NCI-H1105 treated with DMSO at 0.1 percent for 48 hours (cell line): ENCODE data around the gene OR51A7.
"Not testable (repeated sequence)": the region's sequence is repeated elsewhere in the genome, so short reads cannot be mapped to it uniquely, and the experiment has no call there.

ENCODE experiments used
- DNase-seq: peaks from one replicate; lab custom pipeline; 2025; lab: John Stamatoyannopoulos, UW

OR51A7 gene, protein sequence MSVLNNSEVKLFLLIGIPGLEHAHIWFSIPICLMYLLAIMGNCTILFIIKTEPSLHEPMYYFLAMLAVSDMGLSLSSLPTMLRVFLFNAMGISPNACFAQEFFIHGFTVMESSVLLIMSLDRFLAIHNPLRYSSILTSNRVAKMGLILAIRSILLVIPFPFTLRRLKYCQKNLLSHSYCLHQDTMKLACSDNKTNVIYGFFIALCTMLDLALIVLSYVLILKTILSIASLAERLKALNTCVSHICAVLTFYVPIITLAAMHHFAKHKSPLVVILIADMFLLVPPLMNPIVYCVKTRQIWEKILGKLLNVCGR

DNA sequence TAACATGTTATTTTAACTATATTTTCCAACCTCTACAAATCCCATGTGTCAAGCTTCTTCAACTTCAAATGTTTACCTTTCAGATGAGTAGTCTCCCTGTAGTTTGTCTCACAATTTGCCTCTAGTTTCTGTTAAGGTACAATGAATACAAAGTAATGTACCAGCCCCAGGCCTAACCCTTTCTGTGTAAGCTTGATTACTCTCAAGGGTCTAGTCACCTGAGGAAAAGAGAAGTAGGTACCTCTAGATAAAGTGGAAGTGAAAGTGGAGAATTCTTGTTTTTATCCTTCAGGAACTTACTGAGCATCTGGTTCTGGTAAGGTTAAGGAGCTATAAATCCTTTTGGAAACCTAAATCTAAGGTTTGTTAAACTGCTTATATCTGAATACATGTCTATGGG is at the start of gene OR51A7:
OR51A7 (plus strand) TSS at position 300 of the 400 bp plus-strand sequence. CDS start 3,587 bp downstream, outside the sequence.
- DNase-seq: no peak

- DNase-seq: not testable (repeated sequence)
Measured at GRCh38 chr11:4854286-4854685, 49.3 kb upstream of the OR51A7 start.

- DNase-seq: no peak
Measured at GRCh38 chr11:4862447-4863236, 40.9 kb upstream of the OR51A7 start.

DNA sequence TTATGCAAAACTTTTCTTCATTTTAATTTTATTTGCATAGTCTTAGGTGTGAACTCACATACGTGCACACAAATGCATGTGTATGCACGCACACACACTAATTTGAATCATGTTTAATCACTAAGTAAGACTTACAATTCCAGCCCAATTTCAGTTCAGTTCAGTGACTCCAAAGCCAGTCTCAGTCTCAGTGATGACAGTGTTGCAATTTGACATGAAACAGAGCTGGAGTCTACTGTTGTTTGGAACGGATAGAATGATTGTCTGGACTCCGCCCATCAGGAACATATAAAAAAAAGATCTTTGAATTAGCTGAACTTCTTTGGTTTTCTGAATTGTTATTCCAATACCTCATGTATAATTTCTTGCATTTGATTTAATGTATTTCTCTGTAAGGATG is 39.7 kb upstream of the OR51A7 start:
- no peak for DNase-seq

GRCh38 chr11:4865855-4866254 is 37.7 kb upstream of the OR51A7 start:
- no peak for DNase-seq

DNA sequence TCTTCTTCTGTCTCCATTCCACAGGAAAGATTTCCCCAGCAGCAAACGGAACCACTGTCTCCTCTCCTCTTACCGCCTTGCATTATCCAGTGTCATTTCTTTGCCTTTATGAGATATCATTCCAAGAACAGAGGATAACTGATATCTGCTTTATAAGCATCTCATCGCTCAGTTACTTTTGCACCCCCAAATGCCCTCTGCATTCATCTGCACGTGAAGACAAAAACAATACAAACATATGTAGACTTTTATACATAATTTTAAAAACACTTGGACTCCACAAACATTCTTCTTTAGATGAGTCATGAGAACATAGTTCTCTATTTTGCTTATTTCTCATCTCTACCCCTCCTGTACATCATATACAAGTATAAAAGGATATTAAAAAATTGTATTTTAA is 22.4 kb upstream of the OR51A7 start:
- DNase-seq: no peak

- DNase-seq: no peak
Measured at GRCh38 chr11:4881860-4882500, 21.6 kb upstream of the OR51A7 start, which contains the start of gene OR51T1. TSS of gene OR51T1 (plus strand) at chr11:4881900. CDS start at chr11:4881900, 0 bp downstream.

GRCh38 chr11:4882543-4882942 is 21.0 kb upstream of the OR51A7 start:
- no peak for DNase-seq

- no peak for DNase-seq
Measured at GRCh38 chr11:4884361-4884760, 19.2 kb upstream of the OR51A7 start.

- no peak for DNase-seq
Measured at GRCh38 chr11:4886186-4886585, 17.4 kb upstream of the OR51A7 start.

GRCh38 chr11:4887591-4887990 is 16.0 kb upstream of the OR51A7 start:
- no peak for DNase-seq

DNA sequence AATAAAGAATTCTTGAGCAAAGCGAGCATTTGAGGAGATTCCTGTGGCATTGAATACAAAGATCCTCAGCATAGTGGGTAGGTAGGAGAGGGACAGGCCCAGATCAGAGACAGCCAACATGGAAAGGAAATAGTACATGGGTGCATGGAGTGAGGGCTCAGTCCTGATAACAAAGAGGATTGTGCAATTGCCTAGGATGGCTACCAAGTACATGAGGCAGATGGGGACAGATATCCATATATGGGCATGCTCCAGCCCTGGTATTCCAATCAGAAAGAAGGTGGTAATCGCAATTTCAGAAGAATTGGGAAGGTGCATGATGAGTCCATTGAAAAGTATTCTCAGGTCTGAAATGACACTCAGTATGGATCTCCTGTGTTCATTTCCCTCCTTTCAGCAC is 13.3 kb upstream of the OR51A7 start:
- no peak for DNase-seq

DNA sequence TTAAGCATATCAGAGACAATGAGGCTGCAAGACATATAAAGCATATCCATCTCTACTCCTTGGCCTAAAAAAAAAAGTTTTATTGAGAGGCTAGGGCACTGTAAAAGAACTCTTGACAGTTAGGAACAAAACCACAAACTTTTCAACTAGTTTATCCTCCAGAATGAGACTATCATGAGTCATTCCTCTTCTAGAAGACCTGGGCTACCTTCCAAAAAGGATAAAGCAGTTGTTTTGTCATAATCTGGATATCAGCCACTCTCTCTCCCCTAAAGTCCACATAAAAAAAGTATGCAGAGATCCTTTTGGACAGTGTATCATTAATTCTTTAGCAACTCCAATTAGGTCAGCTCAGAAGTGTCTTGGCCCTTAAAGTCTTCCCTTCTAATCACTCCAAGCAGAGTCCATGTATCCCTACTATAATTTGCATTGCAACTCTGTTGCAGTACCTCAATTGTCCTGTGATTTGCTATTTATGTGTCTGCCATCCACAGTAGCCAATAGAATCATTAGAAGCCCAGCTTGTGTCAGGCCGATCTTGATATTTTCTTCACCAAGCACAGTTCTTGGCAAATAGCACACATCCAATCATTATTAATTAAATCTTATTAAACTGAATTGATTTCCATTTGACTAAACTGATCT is 11.5 kb upstream of the OR51A7 start:
- DNase-seq: no peak

- DNase-seq: no peak
Measured at GRCh38 chr11:4916581-4916980, 13.0 kb downstream of the OR51A7 start.

- no peak for DNase-seq
Measured at GRCh38 chr11:4919250-4919649, 15.7 kb downstream of the OR51A7 start, which contains the start of gene OR51G2. TSS of gene OR51G2 (minus strand) at chr11:4919350. CDS start at chr11:4915663, 3,687 bp downstream.

DNA sequence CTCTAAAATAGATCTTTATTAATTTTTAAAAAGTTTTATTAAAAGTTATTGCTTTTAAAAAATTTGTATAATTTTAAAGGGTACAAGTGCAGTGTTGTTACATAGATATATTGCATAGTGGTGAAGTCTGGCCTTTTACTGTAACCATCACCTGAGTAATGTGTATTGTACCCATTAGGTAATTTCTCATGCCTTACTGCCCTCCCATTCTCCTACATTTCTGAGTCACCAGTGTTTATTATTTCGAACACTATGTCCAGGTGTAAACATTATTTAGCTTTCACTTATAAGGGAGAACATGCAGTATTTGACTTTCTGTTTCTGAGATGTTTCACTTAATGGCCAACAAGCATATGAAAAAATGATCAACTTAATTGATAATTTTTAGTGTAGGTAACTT is 18.2 kb downstream of the OR51A7 start:
- no peak for DNase-seq

- DNase-seq: no peak
Measured at GRCh38 chr11:4922304-4922703, 18.7 kb downstream of the OR51A7 start.

- DNase-seq: no peak
Measured at GRCh38 chr11:4924239-4924638, 20.7 kb downstream of the OR51A7 start, which contains the start of gene OR51G1. TSS of gene OR51G1 (minus strand) at chr11:4924339. CDS start at chr11:4924339, 0 bp downstream.

- DNase-seq: no peak
Measured at GRCh38 chr11:4926608-4927007, 23.0 kb downstream of the OR51A7 start.

- no peak for DNase-seq
Measured at GRCh38 chr11:4932751-4933150, 29.2 kb downstream of the OR51A7 start.

DNA sequence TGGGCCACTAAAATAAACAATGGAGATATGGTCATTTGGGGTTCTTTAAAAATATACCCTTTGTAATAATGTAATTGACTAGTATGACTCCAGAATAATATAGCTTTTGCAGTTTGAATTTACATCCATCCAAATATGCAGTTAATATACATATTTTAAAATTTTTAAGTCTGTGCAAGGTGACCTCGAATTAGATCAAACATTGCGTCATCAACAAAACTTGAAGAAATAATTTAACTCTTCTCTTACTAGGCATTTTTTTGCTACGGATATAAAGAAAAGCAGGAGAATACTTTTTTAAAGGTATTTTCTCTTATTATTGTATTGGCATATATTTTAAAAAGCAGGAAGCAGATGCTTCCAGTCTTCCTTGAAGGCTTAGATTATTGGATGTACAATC is 33.2 kb downstream of the OR51A7 start:
- no peak for DNase-seq

GRCh38 chr11:4947505-4947904 is 43.9 kb downstream of the OR51A7 start, which contains the start of gene OR51A4:
TSS of gene OR51A4 (minus strand) at chr11:4947605. CDS start at chr11:4947100, 505 bp downstream.
- no peak for DNase-seq
